ENCODE data around the gene FOXJ3.

Gene FOXJ3

GRCh38 chr1:42183210-42183956, 151.7 kb downstream of the FOXJ3 start:
- no peak for DNase-seq

- DNase-seq: no peak
These were observed 153.3 kb downstream of the FOXJ3 start for GRCh38 chr1:42181687-42182086.

- no peak for DNase-seq
These were observed 155.1 kb downstream of the FOXJ3 start for GRCh38 chr1:42179900-42180329.

DNA sequence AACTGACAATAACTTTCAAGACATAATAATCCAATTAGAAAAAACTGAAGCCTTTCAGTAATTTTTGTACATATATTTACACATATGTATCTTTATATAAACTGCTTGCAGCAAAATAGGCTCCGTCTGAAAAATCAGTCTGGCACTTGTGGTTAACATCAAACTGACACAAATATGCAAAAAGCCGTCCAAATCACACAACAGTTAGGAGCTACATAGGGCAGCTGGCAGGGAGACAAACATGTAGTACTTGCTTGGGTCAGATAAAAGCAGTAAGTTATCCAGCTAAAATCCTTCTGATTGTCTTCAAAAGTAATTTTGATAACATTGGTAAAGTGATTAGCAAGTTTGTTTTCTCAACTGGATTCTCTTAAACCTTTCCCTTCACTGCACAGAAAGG, 155.8 kb downstream of the FOXJ3 start:
- no peak for DNase-seq

DNA sequence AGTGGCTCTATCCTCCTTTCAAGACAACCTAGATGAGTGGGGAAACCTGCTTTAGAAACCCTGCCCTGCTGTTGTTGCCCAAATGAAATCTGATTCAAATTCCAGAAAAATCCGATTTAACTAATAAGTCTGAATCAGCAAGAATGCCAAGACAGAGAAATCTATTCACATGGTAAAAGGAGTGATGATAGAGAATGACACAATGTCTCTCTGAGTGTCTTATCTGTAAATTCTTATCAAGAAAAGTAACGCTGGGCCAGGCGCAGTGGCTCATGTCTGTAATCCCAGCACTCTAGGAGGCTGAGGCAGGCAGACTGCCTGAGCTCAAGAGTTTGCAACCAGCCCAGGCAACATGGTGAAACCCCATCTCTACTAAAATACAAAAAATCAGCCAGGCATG, 156.8 kb downstream of the FOXJ3 start:
- DNase-seq: no peak

GRCh38 chr1:42177541-42177981, 157.5 kb downstream of the FOXJ3 start:
- no peak for DNase-seq

- no peak for DNase-seq
These were observed 158.0 kb downstream of the FOXJ3 start for GRCh38 chr1:42176902-42177519.

- no peak for DNase-seq
These were observed 159.6 kb downstream of the FOXJ3 start for GRCh38 chr1:42175314-42176054.

DNA sequence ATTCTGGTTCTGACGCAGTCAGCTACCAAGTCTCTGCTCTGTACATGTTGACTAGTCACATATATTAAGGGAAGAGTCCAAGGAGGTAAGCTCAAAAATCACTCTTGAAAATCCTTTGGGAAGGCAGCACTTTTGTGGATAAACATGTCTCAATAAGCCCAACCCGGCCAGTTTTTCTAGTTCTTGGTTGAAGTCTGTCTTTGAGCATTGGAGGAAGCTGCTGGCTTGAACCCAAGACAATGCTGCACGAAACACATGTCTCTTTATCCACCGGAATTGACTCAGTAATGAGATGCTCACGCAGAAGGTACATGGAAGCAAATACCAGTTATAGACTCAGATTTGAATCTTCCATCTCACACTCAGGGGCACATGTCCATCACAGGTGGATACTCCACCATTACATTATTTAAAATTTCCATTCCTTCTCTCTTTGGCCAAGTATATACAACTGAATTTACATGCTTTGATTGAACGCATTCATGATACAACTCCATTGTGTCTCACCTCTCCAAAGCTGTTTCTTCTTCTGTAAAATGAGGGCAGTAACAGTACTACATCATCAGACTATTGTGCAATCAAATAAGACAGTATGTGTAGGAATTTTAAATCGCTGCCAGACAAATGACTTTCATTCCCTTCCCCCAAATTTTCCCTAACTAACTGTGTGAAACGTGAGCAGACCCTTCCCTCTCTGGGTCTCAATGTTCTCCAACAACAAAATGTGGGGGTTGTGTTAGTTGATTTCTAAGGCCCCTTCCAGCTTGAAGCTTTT, 160.9 kb downstream of the FOXJ3 start:
- no peak for DNase-seq

- peak; percentile 58 for DNase-seq
These were observed 161.7 kb downstream of the FOXJ3 start for GRCh38 chr1:42173155-42173933.

DNA sequence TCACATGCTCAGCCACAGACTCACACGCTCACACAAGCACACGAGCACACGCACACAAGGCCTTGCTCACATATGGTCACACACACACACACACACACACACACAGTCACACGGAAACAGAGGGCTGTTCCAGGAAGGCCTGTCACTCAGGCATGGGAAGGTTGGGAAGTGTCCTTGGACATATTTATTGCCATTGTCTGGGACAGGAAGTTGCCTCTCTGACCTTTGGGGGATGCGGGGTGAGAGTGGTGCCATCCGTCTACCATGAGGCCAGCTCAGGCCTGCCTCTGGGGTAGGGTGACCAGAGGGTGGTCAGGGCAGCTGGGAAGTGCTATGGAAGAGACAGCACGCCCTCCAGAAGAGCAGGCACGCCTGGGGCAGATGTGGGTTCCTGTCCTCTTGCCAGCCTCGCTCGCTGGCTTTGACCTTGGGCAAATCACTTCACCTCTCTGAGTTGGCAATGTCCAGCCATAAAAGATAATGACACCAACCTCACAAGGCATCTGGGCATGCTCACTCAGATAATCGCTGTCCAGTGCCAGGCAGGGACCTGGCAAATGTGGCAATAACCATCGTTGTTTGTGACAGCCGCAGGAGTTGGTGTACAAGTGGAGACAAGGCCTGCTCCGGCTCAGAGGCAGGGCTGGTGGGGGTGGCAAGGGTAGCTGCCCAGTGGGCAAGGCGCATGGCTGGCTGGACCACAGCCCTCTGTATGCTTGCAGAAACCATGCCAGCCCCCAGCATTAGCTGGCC, 162.5 kb downstream of the FOXJ3 start:
- no peak for DNase-seq

DNA sequence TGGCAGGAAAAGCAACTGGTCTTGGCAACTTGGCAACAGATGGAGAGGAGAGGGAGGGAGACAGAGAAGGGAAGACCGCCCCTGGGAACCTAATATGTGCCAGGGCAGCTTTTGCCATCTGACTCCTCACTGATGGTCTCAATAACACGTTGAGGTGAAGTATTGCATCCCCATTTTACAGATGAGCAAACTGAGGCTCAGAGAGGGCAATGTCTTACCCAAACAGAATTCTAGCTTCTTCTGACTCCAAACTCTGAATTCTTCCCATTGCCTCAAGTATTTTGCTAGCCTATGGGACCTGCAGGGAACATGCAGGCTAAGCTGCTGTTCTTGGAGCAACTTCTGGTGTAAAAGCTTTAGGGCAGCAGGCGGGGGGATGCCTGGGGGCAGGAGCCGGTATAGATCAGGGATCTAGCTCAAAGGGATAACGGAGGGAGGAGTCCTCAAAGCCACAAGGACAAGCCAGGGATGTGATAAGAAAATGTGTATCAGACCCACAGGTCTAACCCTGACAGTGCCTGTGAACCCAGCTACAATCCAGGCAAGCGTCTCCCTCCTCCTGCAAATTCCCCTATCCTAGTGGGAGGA, 163.3 kb downstream of the FOXJ3 start:
- no peak for DNase-seq

- DNase-seq: no peak
These were observed 164.0 kb downstream of the FOXJ3 start for GRCh38 chr1:42170779-42171621.

DNA sequence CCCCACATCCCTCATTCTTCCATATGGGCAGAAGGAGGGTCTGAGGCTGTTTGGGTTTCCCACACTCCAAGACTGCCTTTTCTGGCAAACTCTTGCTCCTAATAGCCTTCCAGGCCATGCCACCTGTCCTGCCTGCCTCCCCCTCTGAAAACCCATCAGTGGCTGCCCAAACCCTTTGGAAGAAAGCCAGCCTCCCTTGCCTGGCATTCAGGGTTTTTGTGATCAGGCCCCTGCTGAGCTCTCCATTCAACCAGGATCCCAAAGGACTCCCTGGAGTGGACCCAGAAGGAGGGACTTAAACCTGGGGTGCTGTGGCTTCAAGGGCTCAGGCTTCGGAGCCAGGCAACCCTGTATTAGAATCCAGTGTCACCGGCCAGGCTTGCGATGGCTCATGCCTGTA, 166.3 kb downstream of the FOXJ3 start:
- DNase-seq: no peak

DNA sequence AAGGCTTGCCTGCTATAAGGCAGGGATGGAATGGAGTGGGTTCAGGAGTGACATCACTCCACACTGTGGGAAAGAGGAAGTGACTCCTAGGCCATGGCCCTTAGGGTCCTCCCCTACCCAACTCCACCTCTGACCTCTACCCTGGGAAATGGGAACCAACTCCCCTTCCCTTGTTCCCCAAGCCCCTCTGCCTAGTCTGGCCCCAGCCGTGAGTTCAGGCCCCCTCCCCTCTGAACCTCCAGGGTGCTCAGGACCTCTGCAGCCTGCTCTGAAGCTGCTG, 166.7 kb downstream of the FOXJ3 start:
- DNase-seq: no peak

- no peak for DNase-seq
These were observed 167.2 kb downstream of the FOXJ3 start for GRCh38 chr1:42167611-42168390.

DNA sequence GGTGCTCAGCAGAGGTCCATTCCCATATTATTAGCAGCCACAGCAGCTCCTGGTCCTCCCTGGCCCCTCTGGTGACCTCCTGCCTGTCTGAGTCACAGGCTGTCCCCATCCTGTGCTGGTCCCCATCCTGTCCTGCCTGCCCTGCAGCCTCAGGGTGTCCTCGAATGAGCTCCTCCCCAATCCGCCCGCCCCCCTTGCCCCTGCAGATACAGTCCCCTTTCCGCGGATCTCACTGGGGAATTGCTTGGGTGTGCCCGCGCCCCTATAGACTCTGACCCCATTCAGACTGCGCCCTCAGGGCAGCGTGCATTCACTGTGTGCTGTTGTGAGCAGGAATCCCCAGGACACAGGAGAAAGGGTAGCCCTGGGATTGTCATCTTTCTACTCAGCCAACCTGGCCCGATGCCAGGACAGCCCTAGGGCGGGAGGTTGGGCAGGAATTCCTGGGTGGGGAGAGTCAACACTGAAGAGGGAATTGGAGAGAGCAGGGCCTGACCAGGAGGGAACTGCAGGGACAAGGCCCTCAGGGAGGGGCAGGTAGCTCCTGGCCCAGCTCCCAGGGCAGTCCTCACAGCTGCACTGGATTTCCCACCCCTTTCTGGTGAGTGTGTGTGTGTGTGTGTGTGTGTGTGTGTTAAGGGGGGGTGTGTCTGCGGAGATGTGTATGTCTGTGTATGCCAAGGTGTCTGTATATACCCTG, 169.4 kb downstream of the FOXJ3 start:
- no peak for DNase-seq

- no peak for DNase-seq
These were observed 170.2 kb downstream of the FOXJ3 start, which contains the start of gene GUCA2A for GRCh38 chr1:42164551-42165420. GUCA2A (minus strand) TSS chr1:42164745; CDS start chr1:42164712, 33 bp downstream.
